ENCODE results near the gene GAB1. TPM values are rescaled to one million over a fixed set of nuclear protein-coding genes. Genes with fewer than 3 reads are reported as not detected.
"Not testable (repeated sequence)": the region's sequence is repeated elsewhere in the genome, so short reads cannot be mapped to it uniquely, and the experiment has no call there.

The GAB1 gene
- total RNA-seq, 1 experiment from 2014 or later = 5.9 TPM

DNA sequence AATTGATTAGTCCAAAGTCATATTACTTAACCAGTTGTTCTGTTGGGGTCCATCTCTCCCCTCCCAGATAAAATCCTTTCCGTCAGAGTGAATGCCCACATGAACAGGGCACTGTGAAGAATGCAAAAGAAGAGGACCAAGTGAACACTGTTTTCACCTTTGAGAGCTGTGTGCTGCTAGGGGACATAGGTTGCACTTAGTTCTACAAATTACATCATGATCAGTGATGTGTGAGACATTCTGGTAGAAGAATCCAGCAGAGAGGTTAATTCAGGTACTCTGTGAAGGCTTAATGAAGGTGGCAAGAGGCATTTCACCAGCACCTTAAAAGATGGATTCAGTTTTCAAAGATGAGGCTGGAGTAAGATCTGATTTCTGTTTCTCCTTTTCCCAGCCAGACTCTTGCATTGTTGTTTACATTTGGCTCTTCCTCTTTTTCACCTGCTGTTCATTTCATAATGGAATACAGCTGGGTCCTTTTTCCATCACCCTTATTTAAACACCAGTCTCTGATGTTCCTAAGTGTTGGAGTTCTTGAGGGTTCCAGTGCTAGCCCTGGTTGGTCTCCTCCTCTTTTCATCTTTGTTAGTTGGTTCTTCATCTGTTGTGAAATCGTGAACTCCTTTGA, 10.9 kb downstream of the GAB1 start:
- TF ChIP-seq, protein P1, sequence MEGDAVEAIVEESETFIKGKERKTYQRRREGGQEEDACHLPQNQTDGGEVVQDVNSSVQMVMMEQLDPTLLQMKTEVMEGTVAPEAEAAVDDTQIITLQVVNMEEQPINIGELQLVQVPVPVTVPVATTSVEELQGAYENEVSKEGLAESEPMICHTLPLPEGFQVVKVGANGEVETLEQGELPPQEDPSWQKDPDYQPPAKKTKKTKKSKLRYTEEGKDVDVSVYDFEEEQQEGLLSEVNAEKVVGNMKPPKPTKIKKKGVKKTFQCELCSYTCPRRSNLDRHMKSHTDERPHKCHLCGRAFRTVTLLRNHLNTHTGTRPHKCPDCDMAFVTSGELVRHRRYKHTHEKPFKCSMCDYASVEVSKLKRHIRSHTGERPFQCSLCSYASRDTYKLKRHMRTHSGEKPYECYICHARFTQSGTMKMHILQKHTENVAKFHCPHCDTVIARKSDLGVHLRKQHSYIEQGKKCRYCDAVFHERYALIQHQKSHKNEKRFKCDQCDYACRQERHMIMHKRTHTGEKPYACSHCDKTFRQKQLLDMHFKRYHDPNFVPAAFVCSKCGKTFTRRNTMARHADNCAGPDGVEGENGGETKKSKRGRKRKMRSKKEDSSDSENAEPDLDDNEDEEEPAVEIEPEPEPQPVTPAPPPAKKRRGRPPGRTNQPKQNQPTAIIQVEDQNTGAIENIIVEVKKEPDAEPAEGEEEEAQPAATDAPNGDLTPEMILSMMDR (IDR thresholded peaks at IDR 0.05; ENCODE audit: unreplicated experiment) = no peak
- Mint-ChIP-seq H3K36me3 (ENCODE audit: insufficient read depth, unreplicated experiment) (peaks cover 7% of the 10 kb centered on the region), H3K4me1 (ENCODE audit: insufficient read depth, unreplicated experiment) (peaks cover 35% of the 10 kb centered on the region), H3K9me3 (ENCODE audit: unreplicated experiment) (peaks cover 6% of the 10 kb centered on the region), H3K27ac (ENCODE audit: low read depth, unreplicated experiment) (no peak overlapping the region), H3K27me3 (ENCODE audit: insufficient read depth, unreplicated experiment) (no peaks in the 10 kb centered on the region), H3K4me3 (ENCODE audit: unreplicated experiment) (no peak overlapping the region)
- ChIA-PET CTCF (interaction anchor here (1.4 to 1.5 kb wide), 2 partner anchors 11 to 14 kb away, joined by 3 to 4 read pairs; partner anchors contain the start of gene GAB1), POLR2A (interaction anchor here (0.9 to 4.5 kb wide), 3 partner anchors 8 to 11 kb away, joined by 3 to 57 read pairs (median 40); partner anchors contain the start of gene GAB1)
- no peak for DNase-seq (ENCODE audit: unreplicated experiment)
- intact Hi-C loops (cut with micrococcal nuclease) = no loop called here
- BruUV-seq (replicated peaks) = no TSS peak

- intact Hi-C loops (cut with micrococcal nuclease) = no loop called here
- CTCF ChIA-PET = interaction anchor here (1.4 to 1.5 kb wide), 2 partner anchors 11 to 14 kb away, joined by 3 to 4 read pairs; partner anchors contain the start of gene GAB1
- no peak overlapping the region for H3K4me3 Mint-ChIP-seq (ENCODE audit: unreplicated experiment)
- no peak overlapping the region for H3K27ac Mint-ChIP-seq (ENCODE audit: low read depth, unreplicated experiment)
- peaks cover 7% of the 10 kb centered on the region for H3K36me3 Mint-ChIP-seq (ENCODE audit: insufficient read depth, unreplicated experiment)
- peaks cover 32% of the 10 kb centered on the region for H3K4me1 Mint-ChIP-seq (ENCODE audit: insufficient read depth, unreplicated experiment)
- TF ChIP-seq, protein P1 (IDR thresholded peaks at IDR 0.05; ENCODE audit: unreplicated experiment) = no peak
- POLR2A ChIA-PET = interaction anchor here (0.6 to 4.5 kb wide), 3 partner anchors 8 to 12 kb away, joined by 3 to 57 read pairs (median 3); partner anchors contain the start of gene GAB1
- H3K27me3 Mint-ChIP-seq (ENCODE audit: insufficient read depth, unreplicated experiment) = no peaks in the 10 kb centered on the region
- DNase-seq (ENCODE audit: unreplicated experiment) = no peak
- no TSS peak for BruUV-seq (replicated peaks)
- peaks cover 6% of the 10 kb centered on the region for H3K9me3 Mint-ChIP-seq (ENCODE audit: unreplicated experiment)
These were observed 11.8 kb downstream of the GAB1 start for GRCh38 chr4:143348233-143349077.

DNA sequence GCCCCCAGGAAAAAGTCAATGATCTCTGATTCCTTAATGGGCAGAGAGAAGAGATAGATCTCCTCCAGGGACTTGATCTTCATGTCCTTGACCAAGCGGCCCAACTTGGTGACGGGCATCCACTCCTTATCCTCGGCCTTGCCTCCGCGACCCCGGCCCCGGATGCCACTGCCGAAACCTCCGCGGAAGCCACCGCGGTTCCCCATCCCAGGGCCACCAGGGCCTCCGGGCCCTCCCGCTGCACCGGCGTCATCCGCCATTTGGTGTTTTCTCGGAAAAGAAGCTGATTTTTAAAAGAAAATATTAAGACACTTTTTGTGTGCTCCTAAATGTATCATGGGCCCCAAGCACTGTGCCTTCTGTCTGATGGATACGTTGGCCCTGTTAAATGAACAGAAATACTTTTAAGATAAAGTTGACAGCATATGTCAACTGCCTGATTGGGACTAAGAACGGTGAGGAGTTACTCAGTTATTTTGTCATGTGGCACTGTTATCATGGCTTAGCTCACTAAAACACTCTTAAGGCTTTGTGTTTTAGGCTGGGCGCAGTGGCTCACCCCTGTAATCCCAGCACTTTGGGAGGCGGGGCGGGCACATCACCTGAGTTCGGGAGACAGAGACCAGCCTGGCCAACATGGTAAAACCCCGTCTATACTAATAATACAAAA, 13.3 kb downstream of the GAB1 start:
- intact Hi-C loops (cut with micrococcal nuclease); DNase-seq (ENCODE audit: unreplicated experiment); BruUV-seq (replicated peaks); H3K36me3 Mint-ChIP-seq (ENCODE audit: insufficient read depth, unreplicated experiment); H3K27me3 Mint-ChIP-seq (ENCODE audit: insufficient read depth, unreplicated experiment); H3K4me3 Mint-ChIP-seq (ENCODE audit: unreplicated experiment); H3K27ac Mint-ChIP-seq (ENCODE audit: low read depth, unreplicated experiment); H3K9me3 Mint-ChIP-seq (ENCODE audit: unreplicated experiment); POLR2A ChIA-PET: not testable (repeated sequence)
- CTCF ChIA-PET = interaction anchor here (0.6 to 0.7 kb wide), 3 partner anchors 78 to 506 kb away, joined by 3 to 4 read pairs (median 4); no protein-coding TSS in a partner anchor
- H3K4me1 Mint-ChIP-seq (ENCODE audit: insufficient read depth, unreplicated experiment) = peaks cover 19% of the 10 kb centered on the region

DNA sequence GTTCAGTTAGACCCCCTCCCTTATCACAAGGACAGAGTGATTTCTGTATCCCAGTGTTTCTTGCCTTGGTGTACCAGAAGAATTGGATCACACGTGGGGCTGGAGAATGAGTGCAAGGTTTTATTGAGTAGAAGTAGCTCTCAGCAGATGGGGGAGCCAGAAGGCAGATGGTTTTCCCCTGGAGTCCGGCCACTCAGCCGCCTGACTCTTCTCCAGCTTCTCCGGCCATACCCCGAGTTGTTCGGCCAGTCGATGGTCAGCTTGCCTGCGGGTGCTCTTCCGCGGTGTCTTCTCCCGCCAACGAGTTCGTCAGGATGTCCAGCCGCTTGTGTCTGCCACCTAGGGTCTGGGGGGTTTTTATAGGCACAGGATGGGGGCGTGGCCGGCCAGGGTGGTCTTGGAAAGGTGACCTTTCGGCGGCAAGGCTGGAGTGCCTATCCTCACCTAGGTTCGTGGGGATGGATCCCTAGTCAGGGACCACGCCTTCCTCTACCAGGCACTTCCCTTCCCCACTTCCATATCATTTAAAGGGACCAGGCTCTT, 14.5 kb downstream of the GAB1 start:
- H3K36me3 Mint-ChIP-seq (ENCODE audit: insufficient read depth, unreplicated experiment) = no peaks in the 10 kb centered on the region
- H3K27me3 Mint-ChIP-seq (ENCODE audit: insufficient read depth, unreplicated experiment) = no peaks in the 10 kb centered on the region
- no peak overlapping the region for H3K27ac Mint-ChIP-seq (ENCODE audit: low read depth, unreplicated experiment)
- no peak for DNase-seq (ENCODE audit: unreplicated experiment)
- TF ChIP-seq, protein P1 (IDR thresholded peaks at IDR 0.05; ENCODE audit: unreplicated experiment) = no peak
- peaks cover 6% of the 10 kb centered on the region for H3K9me3 Mint-ChIP-seq (ENCODE audit: unreplicated experiment)
- no peak overlapping the region for H3K4me3 Mint-ChIP-seq (ENCODE audit: unreplicated experiment)
- intact Hi-C loops (cut with micrococcal nuclease) = no loop called here
- ChIA-PET POLR2A (interaction anchor here (8.6 kb wide), 1 partner anchor 12 kb away, joined by 66 read pairs; the partner anchor contains the start of gene GAB1), CTCF (interaction anchor here (0.6 kb wide), 1 partner anchor 13 kb away, joined by 3 read pairs; no protein-coding TSS in a partner anchor)
- H3K4me1 Mint-ChIP-seq (ENCODE audit: insufficient read depth, unreplicated experiment) = peaks cover 22% of the 10 kb centered on the region
- BruUV-seq (replicated peaks) = no TSS peak

Data from MCF 10A (cell line).